ENCODE measurements around the gene SLC7A5. TPM values are rescaled to one million over a fixed set of nuclear protein-coding genes. Genes with fewer than 3 reads are reported as not detected.
"Not testable (repeated sequence)": the region's sequence is repeated elsewhere in the genome, so short reads cannot be mapped to it uniquely, and the experiment has no call there.

SLC7A5 gene
- total and polyA plus RNA-seq, 2 of the 13 experiments (the other 11 are each of a cell fraction or from before 2014, with no cell fraction given) = 79.6 to 155 TPM

DNA sequence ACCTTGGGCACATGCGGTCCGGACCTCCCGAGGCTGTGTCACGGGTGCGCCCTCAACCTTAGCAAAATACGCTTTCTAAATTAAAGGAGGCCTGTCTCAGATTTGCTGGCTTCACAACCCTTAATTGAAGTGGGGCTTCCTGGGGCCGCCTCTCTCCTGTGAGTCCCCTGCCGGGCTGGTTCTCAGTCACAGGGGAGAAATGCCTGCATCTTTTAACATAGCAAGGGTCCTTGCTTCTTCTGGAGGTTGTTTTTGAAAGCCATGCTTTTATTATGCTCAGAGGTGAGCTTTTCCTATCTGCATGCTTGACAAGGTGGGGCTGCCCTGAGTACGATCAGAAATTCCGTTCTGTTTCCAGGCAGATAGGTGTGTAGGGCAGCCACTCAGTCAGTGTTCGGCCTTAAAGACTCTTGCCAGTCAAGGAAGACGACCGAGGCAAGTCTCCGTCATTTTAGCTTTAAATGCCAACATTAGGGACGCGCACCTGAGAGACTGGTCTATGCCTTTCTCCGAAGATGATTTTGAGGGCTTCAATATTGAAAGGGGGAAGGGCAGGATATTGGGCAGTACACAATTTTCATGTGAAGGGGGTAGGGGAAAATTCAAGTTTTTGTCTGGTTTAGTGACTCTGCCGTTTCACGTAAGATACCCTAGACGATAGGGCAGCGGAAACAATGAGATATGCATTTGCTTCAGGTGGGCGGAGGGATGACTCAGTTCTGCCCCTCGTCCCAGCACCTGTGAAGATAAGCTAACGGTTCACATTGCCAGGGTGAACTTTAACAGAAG is 5.5 kb upstream of the SLC7A5 start (continued):
- no peak for TF ChIP-seq DMAP1 (CRISPR knock-in tag; IDR thresholded peaks at IDR 0.05)
- TF ChIP-seq CEBPB (IDR thresholded peaks at IDR 0.05; ENCODE audit: borderline replicate concordance, low read depth, low read length) = peak; percentile 52; the same call in 1 of the 2 replicates

DNA sequence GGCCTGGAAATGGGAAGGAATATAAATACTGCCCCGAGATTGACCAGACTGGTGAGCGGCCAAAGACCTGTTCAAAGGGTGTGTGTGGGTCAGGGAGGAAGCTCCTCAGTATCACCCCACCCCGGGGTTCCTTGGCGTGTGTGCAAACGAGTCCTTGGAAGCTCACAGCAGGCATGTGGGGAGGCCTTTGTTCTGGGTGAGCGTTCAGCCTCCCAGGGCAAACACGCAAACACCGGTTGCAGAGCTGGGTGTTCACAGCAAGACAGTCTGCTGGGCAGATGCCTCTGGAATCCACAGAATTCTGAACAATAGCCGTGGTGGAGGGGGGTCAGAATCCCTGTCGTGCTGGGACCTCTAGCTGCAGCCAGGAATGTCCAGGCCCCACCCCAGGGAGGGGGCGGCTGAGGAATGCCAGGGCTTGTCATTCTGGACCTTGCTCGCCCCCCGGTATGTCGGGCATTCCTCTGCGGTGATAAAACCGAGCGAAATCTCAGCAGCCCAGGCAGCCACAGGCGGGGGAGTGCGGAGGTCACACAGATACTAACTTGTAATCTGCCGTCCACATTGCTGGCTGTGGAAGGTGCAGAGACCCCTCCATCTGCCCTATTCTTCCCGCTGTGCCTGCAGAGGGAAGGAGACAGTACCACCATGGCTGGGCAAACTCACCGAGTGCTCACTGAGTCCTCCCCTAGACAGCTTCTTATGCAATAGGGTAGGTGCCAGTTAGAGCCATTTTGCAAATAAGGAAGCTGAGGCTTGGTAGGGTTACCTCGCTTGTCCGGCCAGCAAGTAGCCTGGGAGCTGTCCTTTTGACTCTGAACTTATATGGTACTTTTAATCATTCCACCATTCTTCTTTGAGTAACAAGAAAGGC is 1.3 kb upstream of the SLC7A5 start:
- Histone ChIP-seq H3K9ac (ENCODE audit: insufficient read depth, low read depth, low read length) (peak overlapping the region; percentile 77), H3K4me3 (replicated peaks in 1 of 3; ENCODE audit: insufficient read depth in 1 of 3, low read depth in 2 of 3, low read length in 3 of 3) (peak overlapping the region; percentile 15 to 68 (median 43); a peak in 5 of 6 replicates), H3K4me1 (ENCODE audit: insufficient read depth, low read length) (peaks cover 53% of the 10 kb centered on the region), H4K20me1 (ENCODE audit: insufficient read depth, low read length) (peaks cover 20% of the 10 kb centered on the region), H3K4me2 (ENCODE audit: low read depth, low read length) (peak overlapping the region; percentile 97), H3K27ac (ENCODE audit: extremely low read length, insufficient read depth, low read length) (peak overlapping the region; percentile 98), H3K79me2 (ENCODE audit: insufficient read depth, low read length) (peaks cover 35% of the 10 kb centered on the region)
- 0% methylated on average over 15 of the region's 24 CpGs for WGBS (ENCODE audit: low lambda C conversion rate)
- not testable (repeated sequence) for H3K9me3 ChIP-seq (ENCODE audit: low read length); H2AFZ ChIP-seq (ENCODE audit: low read length); H3K36me3 ChIP-seq (replicated peaks in 1 of 2; ENCODE audit: control insufficient read depth in 1 of 2, insufficient read depth in 2 of 2, low read length in 2 of 2); BruUV-seq (replicated peaks); H3K27me3 ChIP-seq (ENCODE audit: control insufficient read depth in 1 of 2, insufficient read depth in 2 of 2, low read length in 2 of 2)
- DNase-seq (ENCODE audit: low spot score) = peak; percentile 99
- CTCF ChIA-PET (ENCODE audit: low intra/inter-chr PET ratio, low total read pairs) = interaction anchor here (0.8 to 5.7 kb wide), 5 partner anchors 22 to 101 kb away, joined by 3 to 154 read pairs (median 7); no protein-coding TSS in a partner anchor
- in situ Hi-C loops (cut with HindIII; ENCODE audit: extremely low pct_ligation_motif_present, low pct_unique_long_range_greater_than_20kb) = loop anchor here (25.0 kb wide), 1 partner anchor 483 kb away; the partner anchor contains the start of genes FBXO31 and MAP1LC3B
- peak; percentile 86 for ATAC-seq
- POLR2A ChIA-PET = interaction anchor here (0.7 to 13.8 kb wide), 29 partner anchors 9 to 618 kb away, joined by 3 to 399 read pairs (median 6); partner anchors contain the start of genes BANP, FBXO31 and KLHDC4
- intact Hi-C loops (cut with micrococcal nuclease; ENCODE audit: unreplicated experiment) = loop anchor here (1.0 to 2.0 kb wide), 4 partner anchors 20 to 91 kb away; no protein-coding TSS in a partner anchor
- FAIRE-seq = peak; percentile 91
- TF ChIP-seq, protein P1, sequence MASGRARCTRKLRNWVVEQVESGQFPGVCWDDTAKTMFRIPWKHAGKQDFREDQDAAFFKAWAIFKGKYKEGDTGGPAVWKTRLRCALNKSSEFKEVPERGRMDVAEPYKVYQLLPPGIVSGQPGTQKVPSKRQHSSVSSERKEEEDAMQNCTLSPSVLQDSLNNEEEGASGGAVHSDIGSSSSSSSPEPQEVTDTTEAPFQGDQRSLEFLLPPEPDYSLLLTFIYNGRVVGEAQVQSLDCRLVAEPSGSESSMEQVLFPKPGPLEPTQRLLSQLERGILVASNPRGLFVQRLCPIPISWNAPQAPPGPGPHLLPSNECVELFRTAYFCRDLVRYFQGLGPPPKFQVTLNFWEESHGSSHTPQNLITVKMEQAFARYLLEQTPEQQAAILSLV (CRISPR knock-in tag; IDR thresholded peaks at IDR 0.05; ENCODE audit: borderline replicate concordance) = peak; percentile 85
- TF ChIP-seq FOXM1 (CRISPR knock-in tag; IDR thresholded peaks at IDR 0.05) (0 out of 2 replicates have a peak, but pooled peaks have one; percentile 59), SP4 (CRISPR knock-in tag; IDR thresholded peaks at IDR 0.05) (peak; percentile 80; the same call in 1 of the 2 replicates), HNF4G (IDR thresholded peaks at IDR 0.05; ENCODE audit: borderline replicate concordance, low read depth, low read length) (peak; percentile 95), HNF4G (CRISPR knock-in tag; IDR thresholded peaks at IDR 0.05; ENCODE audit: borderline replicate concordance, low read depth) (peak; percentile 95), YEATS4 (CRISPR knock-in tag; IDR thresholded peaks at IDR 0.05; ENCODE audit: borderline replicate concordance) (peak; percentile 69), ZC3H4 (CRISPR knock-in tag; IDR thresholded peaks at IDR 0.05; ENCODE audit: borderline replicate concordance) (0 out of 2 replicates have a peak, but pooled peaks have one; percentile 26)
- TF ChIP-seq, protein P2, sequence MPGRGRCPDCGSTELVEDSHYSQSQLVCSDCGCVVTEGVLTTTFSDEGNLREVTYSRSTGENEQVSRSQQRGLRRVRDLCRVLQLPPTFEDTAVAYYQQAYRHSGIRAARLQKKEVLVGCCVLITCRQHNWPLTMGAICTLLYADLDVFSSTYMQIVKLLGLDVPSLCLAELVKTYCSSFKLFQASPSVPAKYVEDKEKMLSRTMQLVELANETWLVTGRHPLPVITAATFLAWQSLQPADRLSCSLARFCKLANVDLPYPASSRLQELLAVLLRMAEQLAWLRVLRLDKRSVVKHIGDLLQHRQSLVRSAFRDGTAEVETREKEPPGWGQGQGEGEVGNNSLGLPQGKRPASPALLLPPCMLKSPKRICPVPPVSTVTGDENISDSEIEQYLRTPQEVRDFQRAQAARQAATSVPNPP (CRISPR knock-in tag; IDR thresholded peaks at IDR 0.05) = peak; percentile 82
- TF ChIP-seq, protein P3, sequence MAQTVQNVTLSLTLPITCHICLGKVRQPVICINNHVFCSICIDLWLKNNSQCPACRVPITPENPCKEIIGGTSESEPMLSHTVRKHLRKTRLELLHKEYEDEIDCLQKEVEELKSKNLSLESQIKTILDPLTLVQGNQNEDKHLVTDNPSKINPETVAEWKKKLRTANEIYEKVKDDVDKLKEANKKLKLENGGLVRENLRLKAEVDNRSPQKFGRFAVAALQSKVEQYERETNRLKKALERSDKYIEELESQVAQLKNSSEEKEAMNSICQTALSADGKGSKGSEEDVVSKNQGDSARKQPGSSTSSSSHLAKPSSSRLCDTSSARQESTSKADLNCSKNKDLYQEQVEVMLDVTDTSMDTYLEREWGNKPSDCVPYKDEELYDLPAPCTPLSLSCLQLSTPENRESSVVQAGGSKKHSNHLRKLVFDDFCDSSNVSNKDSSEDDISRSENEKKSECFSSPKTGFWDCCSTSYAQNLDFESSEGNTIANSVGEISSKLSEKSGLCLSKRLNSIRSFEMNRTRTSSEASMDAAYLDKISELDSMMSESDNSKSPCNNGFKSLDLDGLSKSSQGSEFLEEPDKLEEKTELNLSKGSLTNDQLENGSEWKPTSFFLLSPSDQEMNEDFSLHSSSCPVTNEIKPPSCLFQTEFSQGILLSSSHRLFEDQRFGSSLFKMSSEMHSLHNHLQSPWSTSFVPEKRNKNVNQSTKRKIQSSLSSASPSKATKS (CRISPR knock-in tag; IDR thresholded peaks at IDR 0.05) = peak; percentile 77; the same call in 1 of the 2 replicates
- TF ChIP-seq, protein P4, sequence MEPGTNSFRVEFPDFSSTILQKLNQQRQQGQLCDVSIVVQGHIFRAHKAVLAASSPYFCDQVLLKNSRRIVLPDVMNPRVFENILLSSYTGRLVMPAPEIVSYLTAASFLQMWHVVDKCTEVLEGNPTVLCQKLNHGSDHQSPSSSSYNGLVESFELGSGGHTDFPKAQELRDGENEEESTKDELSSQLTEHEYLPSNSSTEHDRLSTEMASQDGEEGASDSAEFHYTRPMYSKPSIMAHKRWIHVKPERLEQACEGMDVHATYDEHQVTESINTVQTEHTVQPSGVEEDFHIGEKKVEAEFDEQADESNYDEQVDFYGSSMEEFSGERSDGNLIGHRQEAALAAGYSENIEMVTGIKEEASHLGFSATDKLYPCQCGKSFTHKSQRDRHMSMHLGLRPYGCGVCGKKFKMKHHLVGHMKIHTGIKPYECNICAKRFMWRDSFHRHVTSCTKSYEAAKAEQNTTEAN (CRISPR knock-in tag; conservative IDR thresholded peaks at IDR 0.05) = peak; percentile 68
